ENCODE measurements around the gene MT1M. TPM values are rescaled to one million over a fixed set of nuclear protein-coding genes. Genes with fewer than 3 reads are reported as not detected.

MT1M gene
- total RNA-seq, 4 donors from 2014 or later, result 2.7 to 48.3 (median 5.2) TPM; not detected in 1

GRCh38 chr16:56606476-56607108 lies 25.9 kb upstream of the MT1M start:
- H3K27me3 ChIP-seq, result no peaks in the 10 kb centered on the region
- H3K36me3 ChIP-seq, result no peaks in the 10 kb centered on the region
- no peak for DNase-seq
- no peaks in the 10 kb centered on the region for H3K9me3 ChIP-seq
- WGBS, 2 donors (ENCODE audit: low coverage in 1 of 2), result 61 to 76% methylated on average over 2 to 8 of the region's 8 CpGs
- in situ Hi-C loops (cut with MboI; ENCODE audit: low pct_ligation_motif_present in 1 of 4, low pct_unique_long_range_greater_than_20kb in 1 of 4, low sequenced_read_pairs in 3 of 4) (no loop called here), intact Hi-C loops (cut with DNase I; ENCODE audit: low total_unique reads) (loop anchor here (5.0 kb wide), 1 partner anchor 76 kb away; the partner anchor contains the start of gene MT1X)
- H3K27ac ChIP-seq, result peak overlapping the region; percentile 87 to 91 (median 90)
- H3K4me1 ChIP-seq, result peaks cover 6 to 25% (median 19%) of the 10 kb centered on the region in 4 donors
- H3K4me3 ChIP-seq, result no peak overlapping the region
- TF ChIP-seq POLR2A (IDR thresholded peaks at IDR 0.05) (no peak), POLR2AphosphoS5 (IDR thresholded peaks at IDR 0.05) (peak in 1 of 3 donors; percentile 51), CTCF (IDR thresholded peaks at IDR 0.05) (no peak), EP300 (IDR thresholded peaks at IDR 0.05; ENCODE audit: low read depth) (no peak)

GRCh38 chr16:56607109-56607618 lies 25.3 kb upstream of the MT1M start:
- no peaks in the 10 kb centered on the region for H3K9me3 ChIP-seq
- peak; percentile 89 to 94 (median 92) for TF ChIP-seq POLR2AphosphoS5 (IDR thresholded peaks at IDR 0.05)
- no peak for TF ChIP-seq POLR2A (IDR thresholded peaks at IDR 0.05)
- TF ChIP-seq EP300 (IDR thresholded peaks at IDR 0.05; ENCODE audit: low read depth), result peak; percentile 99
- no peak for TF ChIP-seq CTCF (IDR thresholded peaks at IDR 0.05)
- intact Hi-C loops (cut with DNase I; ENCODE audit: low total_unique reads) (loop anchor here (5.0 kb wide), 1 partner anchor 75 kb away; the partner anchor contains the start of gene MT1X), in situ Hi-C loops (cut with MboI; ENCODE audit: low pct_ligation_motif_present in 1 of 4, low pct_unique_long_range_greater_than_20kb in 1 of 4, low sequenced_read_pairs in 3 of 4) (no loop called here)
- H3K4me1 ChIP-seq, result peaks cover 6 to 25% (median 19%) of the 10 kb centered on the region in 4 donors
- H3K27ac ChIP-seq, result peak overlapping the region; percentile 87 to 91 (median 90)
- H3K36me3 ChIP-seq, result no peaks in the 10 kb centered on the region
- 73% methylated on average over 14 of the region's 14 CpGs; no CpG with 5 or more reads in 1 of the 2 donors for WGBS, 2 donors (ENCODE audit: low coverage in 1 of 2)
- peak; percentile 67 for DNase-seq
- no peaks in the 10 kb centered on the region for H3K27me3 ChIP-seq
- no peak overlapping the region for H3K4me3 ChIP-seq

GRCh38 chr16:56607675-56608042 lies 24.8 kb upstream of the MT1M start:
- Histone ChIP-seq H3K27me3 (no peaks in the 10 kb centered on the region), H3K4me3 (peak overlapping the region in 2 of 4 donors; percentile 45 to 75), H3K27ac (peak overlapping the region; percentile 87 to 91 (median 90)), H3K36me3 (no peaks in the 10 kb centered on the region), H3K9me3 (no peaks in the 10 kb centered on the region), H3K4me1 (peaks cover 6 to 25% (median 19%) of the 10 kb centered on the region in 4 donors)
- DNase-seq, result no peak
- in situ Hi-C loops (cut with MboI; ENCODE audit: low pct_ligation_motif_present in 1 of 4, low pct_unique_long_range_greater_than_20kb in 1 of 4, low sequenced_read_pairs in 3 of 4), result no loop called here
- TF ChIP-seq EP300 (IDR thresholded peaks at IDR 0.05; ENCODE audit: low read depth) (no peak), POLR2A (IDR thresholded peaks at IDR 0.05) (no peak), CTCF (IDR thresholded peaks at IDR 0.05) (no peak), POLR2AphosphoS5 (IDR thresholded peaks at IDR 0.05) (no peak)
- intact Hi-C loops (cut with DNase I; ENCODE audit: low total_unique reads), result loop anchor here (1.0 to 5.0 kb wide), 3 partner anchors 19 to 75 kb away; partner anchors contain the start of genes MT1M and MT1X
- 75 to 86% methylated on average over 2 of the region's 2 CpGs for WGBS, 2 donors (ENCODE audit: low coverage in 1 of 2)

- 0 to 8% methylated on average over 2 to 62 of the region's 62 CpGs for WGBS, 2 donors (ENCODE audit: low coverage in 1 of 2)
- H3K4me3 ChIP-seq, result peak within 1 kb of the TSS; percentile 45 to 75 (median 56)
- TF ChIP-seq CTCF (IDR thresholded peaks at IDR 0.05), result no peak
- TF ChIP-seq POLR2AphosphoS5 (IDR thresholded peaks at IDR 0.05), result peak; percentile 93 to 99 (median 97)
- TF ChIP-seq EP300 (IDR thresholded peaks at IDR 0.05; ENCODE audit: low read depth), result peak; percentile 95
- TF ChIP-seq POLR2A (IDR thresholded peaks at IDR 0.05), result peak; percentile 99
- intact Hi-C loops (cut with DNase I; ENCODE audit: low total_unique reads) (loop anchor here (1.0 to 5.0 kb wide), 3 partner anchors 19 to 74 kb away; partner anchors contain the start of genes MT1M and MT1X), in situ Hi-C loops (cut with MboI; ENCODE audit: low pct_ligation_motif_present in 1 of 4, low pct_unique_long_range_greater_than_20kb in 1 of 4, low sequenced_read_pairs in 3 of 4) (no loop called here)
- peak; percentile 96 for DNase-seq
- H3K36me3 ChIP-seq, result no peaks in the 10 kb centered on the region
- H3K9me3 ChIP-seq, result no peaks in the 10 kb centered on the region
- peaks cover 6 to 25% (median 19%) of the 10 kb centered on the region in 4 donors for H3K4me1 ChIP-seq
- H3K27me3 ChIP-seq, result no peaks in the 10 kb centered on the region
- peak within 1 kb of the TSS; percentile 87 to 91 (median 90) for H3K27ac ChIP-seq
These were observed 24.2 kb upstream of the MT1M start, which contains the start of gene MT2A for GRCh38 chr16:56608043-56608875. MT2A (plus strand) TSS chr16:56608584; CDS start chr16:56608656, 72 bp downstream.
